Measurements from ENCODE around the gene ADAMTS4.
A peak's percentile ranks its signal among the peaks of the same experiment; 100 is the strongest.

The ADAMTS4 gene

GRCh38 chr1:161201836-161202712 lies 3.2 kb upstream of the ADAMTS4 start, which contains the start of gene NDUFS2:
TSS of gene NDUFS2 (plus strand) at chr1:161202367. CDS start at chr1:161202386, 19 bp downstream.
- H3K27ac ChIP-seq: peak within 1 kb of the TSS; percentile 92
- TF ChIP-seq, protein P1, sequence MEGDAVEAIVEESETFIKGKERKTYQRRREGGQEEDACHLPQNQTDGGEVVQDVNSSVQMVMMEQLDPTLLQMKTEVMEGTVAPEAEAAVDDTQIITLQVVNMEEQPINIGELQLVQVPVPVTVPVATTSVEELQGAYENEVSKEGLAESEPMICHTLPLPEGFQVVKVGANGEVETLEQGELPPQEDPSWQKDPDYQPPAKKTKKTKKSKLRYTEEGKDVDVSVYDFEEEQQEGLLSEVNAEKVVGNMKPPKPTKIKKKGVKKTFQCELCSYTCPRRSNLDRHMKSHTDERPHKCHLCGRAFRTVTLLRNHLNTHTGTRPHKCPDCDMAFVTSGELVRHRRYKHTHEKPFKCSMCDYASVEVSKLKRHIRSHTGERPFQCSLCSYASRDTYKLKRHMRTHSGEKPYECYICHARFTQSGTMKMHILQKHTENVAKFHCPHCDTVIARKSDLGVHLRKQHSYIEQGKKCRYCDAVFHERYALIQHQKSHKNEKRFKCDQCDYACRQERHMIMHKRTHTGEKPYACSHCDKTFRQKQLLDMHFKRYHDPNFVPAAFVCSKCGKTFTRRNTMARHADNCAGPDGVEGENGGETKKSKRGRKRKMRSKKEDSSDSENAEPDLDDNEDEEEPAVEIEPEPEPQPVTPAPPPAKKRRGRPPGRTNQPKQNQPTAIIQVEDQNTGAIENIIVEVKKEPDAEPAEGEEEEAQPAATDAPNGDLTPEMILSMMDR (conservative IDR thresholded peaks at IDR 0.05): peak; percentile 42

- H3K27ac ChIP-seq: peak overlapping the region; percentile 92
- TF ChIP-seq, protein P1 (conservative IDR thresholded peaks at IDR 0.05): no peak
Measured at GRCh38 chr1:161200992-161201835, 2.4 kb upstream of the ADAMTS4 start.

DNA sequence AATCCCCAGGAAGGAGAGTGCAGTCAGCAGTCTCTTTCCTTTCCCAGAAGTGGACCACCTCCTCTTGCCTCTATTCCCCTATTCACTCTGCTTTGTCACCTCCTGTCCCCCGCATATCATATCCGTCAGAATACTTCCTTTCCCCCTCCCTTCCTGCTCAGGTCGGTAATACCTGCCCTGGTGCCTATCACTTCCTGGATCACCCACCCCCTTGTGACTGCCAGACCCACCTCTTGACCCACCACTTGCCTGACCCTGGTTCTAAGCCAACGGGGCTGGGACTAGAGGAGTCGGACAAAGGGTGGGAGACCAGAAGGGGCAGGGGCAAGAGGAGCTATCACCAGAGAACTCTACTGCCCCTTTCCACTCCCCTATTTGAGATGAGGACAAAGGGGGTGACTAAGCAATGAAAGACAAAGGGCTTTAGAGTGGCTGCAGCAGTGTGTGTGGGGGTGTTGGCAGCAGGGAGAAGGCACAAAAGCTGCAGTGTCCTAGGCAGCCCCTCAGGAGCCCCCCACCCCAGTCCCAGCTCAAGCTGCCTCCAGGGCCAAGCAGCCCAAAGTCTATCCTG lies 1.7 kb upstream of the ADAMTS4 start:
- TF ChIP-seq, protein P1 (conservative IDR thresholded peaks at IDR 0.05): no peak

GRCh38 chr1:161199506-161200139 lies 769 bp upstream of the ADAMTS4 start:
- TF ChIP-seq, protein P1 (conservative IDR thresholded peaks at IDR 0.05): no peak
- H3K27ac ChIP-seq: no peak overlapping the region

More for the DNA sequence above, 1.7 kb upstream of the ADAMTS4 start:
- H3K27ac ChIP-seq: peak overlapping the region; percentile 92; the same call in 1 of the 2 replicates

DNA sequence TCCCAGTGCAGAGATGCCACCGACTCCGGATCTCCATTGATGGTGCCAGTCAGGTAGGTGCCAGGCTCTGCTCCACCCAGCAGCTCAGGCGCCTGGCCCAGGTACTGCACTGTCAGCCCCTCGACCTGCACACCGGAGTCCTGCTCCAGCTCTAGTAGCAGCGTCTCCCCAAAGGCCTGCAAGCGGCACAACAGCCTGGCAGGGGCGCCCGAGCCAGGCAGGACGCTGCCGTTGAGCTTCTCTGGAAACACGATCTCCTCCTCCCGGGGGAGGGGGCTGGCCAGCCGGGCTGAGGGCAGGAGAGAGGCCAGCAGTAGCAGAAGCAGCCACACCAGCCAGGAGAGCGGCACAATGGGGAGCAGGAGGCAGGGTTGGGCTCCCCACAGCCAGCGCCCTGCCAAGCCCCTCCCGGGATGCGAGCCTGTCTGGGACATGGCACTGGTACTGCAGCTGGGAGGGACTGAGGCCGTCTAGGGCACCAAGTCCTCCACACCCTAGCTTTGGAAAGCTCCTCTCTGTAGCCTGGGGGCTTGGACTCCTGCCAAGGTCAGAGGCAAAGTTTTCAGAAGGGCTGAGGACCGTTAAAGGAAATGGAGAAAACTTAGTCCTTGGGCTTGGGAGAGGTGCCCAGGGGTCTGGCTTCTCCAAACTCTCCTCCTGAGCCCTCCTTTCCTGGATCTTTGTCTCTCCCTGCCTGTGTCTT lies 509 bp downstream of the ADAMTS4 start:
- H3K27ac ChIP-seq: no peak overlapping the region
- TF ChIP-seq, protein P1 (conservative IDR thresholded peaks at IDR 0.05): no peak

DNA sequence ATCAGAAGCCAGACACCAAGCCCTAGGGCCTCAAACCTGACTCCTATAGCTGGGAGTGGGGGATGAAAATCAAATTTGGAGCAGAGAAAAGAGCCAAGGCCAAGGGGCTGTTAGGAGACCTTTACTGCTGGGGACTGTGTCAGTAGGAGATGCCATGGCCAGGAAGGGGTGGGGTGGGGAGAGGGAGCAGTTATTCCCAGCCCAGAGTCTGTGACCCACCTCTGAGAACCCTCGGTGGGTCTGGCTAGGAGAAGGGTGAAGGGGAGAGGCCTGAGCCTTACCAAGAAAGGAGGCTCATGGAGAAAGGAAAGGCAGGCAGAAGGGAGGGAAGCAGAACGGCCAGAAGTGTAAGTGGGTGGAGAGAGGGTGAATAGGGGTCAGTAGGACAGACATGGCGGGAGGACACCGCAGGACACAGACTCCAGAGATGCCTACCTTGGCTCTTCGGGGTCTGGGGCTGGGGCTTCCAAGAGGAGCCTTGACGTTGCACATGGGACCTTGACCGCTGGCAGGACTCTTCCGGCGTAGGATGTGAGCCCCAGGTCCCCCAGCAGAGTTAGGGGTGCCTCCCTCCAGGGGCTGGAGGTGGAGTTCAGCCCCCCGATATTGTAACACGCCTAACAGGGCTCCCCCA lies 1.2 kb downstream of the ADAMTS4 start:
- TF ChIP-seq, protein P1 (conservative IDR thresholded peaks at IDR 0.05): no peak
- H3K27ac ChIP-seq: no peak overlapping the region
